GM12878 (cell line): ENCODE data around the gene CACHD1. TPM values are rescaled to one million over a fixed set of nuclear protein-coding genes. Genes with fewer than 3 reads are reported as not detected.
A peak's percentile ranks its signal among the peaks of the same experiment; 100 is the strongest.

Experiments used
- ATAC-seq: fragments of 200-7000 bp; cut with Tn5 transposase; 3 replicates; pipeline ENCODE4 v1.9.1; 2020; ENCODE audit warnings: mild to moderate bottlenecking, moderate library complexity
- BruUV-seq: library from RNA; stranded (reverse); fragments of 400-500 nt; replicated peaks from 2 replicates; lab custom pipeline; 2021; lab: Mats Ljungman, UMichigan
- CTCF ChIA-PET: fragments of 300-600 bp; sonication (Branson Sonifier 250); formaldehyde crosslinking; extraction: SDS; loops from one replicate; lab custom pipeline; 2021; ENCODE audit warnings: inconsistent platforms; lab: Yijun Ruan, JAX
- POLR2A ChIA-PET: fragments of 350-600 bp; formaldehyde crosslinking; extraction: SDS; loops from one replicate; lab custom pipeline; 2021; ENCODE audit warnings: inconsistent platforms; lab: Charles Lee
- RAD21 ChIA-PET: fragments of 300-600 bp; sonication (Branson Sonifier 250); formaldehyde crosslinking; loops from one replicate; lab custom pipeline; 2023; ENCODE audit warnings: antibody characterized with exemption; ENCODE audit not compliant: unreplicated experiment; lab: Charles Lee
- SMC1A ChIA-PET: fragments of 300-600 bp; sonication (Branson Sonifier 250); formaldehyde crosslinking; loops from one replicate; lab custom pipeline; 2023; ENCODE audit not compliant: unreplicated experiment, uncharacterized antibody; lab: Charles Lee
- DNase-seq: peaks from one replicate; pipeline ENCODE4 v3.0.0-alpha.2; 2011; ENCODE audit warnings: low read depth, low spot score
- FAIRE-seq: peaks from 3 replicates; lab custom pipeline; 2011; peaks lifted over from hg19 to GRCh38; lab: Jason Lieb, UNC
- H2AFZ ChIP-seq: 2 replicates; pipeline ENCODE4 v1.6.0; 2011; ENCODE audit warnings: low read depth, low read length, control low read depth; ENCODE audit not compliant: control insufficient read depth
- H3K27ac ChIP-seq: 2 replicates; pipeline ENCODE4 v1.5.1; 2011; ENCODE audit warnings: control low read depth; ENCODE audit not compliant: control insufficient read depth, insufficient read depth
- H3K27me3 ChIP-seq, 2 experiments: replicated peaks in 1 of 2; 2 replicates each; pipeline versions ENCODE4 v1.6.0 to v1.6.1; 2011; ENCODE audit warnings: low read length in 1 of 2; ENCODE audit not compliant: control insufficient read depth in 2 of 2, insufficient read depth in 2 of 2
- H3K36me3 ChIP-seq, 2 experiments: 2 replicates each; pipeline ENCODE4 v1.5.1; 2011; ENCODE audit warnings: low read length in 1 of 2; ENCODE audit not compliant: control insufficient read depth in 2 of 2, insufficient read depth in 2 of 2
- H3K4me1 ChIP-seq: 2 replicates; pipeline ENCODE4 v1.6.1; 2011; ENCODE audit warnings: mild to moderate bottlenecking, low read length, moderate library complexity, mixed read lengths; ENCODE audit not compliant: control insufficient read depth, insufficient read depth
- H3K4me2 ChIP-seq: 2 replicates; pipeline ENCODE4 v1.6.0; 2011; ENCODE audit warnings: control low read depth; ENCODE audit not compliant: control insufficient read depth, insufficient read depth
- H3K4me3 ChIP-seq: fragments of 200-600 bp; sonication (generic); 2 replicates; pipeline ENCODE4 v1.5.1; 2016
- H3K79me2 ChIP-seq: 2 replicates; pipeline ENCODE4 v1.6.0; 2011; ENCODE audit warnings: low read length; ENCODE audit not compliant: control insufficient read depth, insufficient read depth
- H3K9ac ChIP-seq: 2 replicates; pipeline ENCODE4 v1.8.0; 2011; ENCODE audit warnings: low read length, control low read depth, mixed read lengths; ENCODE audit not compliant: control insufficient read depth, insufficient read depth
- H3K9me3 ChIP-seq: replicated peaks from 3 replicates; pipeline ENCODE4 v1.5.1; 2011; ENCODE audit warnings: mild to moderate bottlenecking, low read length; ENCODE audit not compliant: control insufficient read depth, insufficient read depth
- H4K20me1 ChIP-seq: 2 replicates; pipeline ENCODE4 v1.6.0; 2011; ENCODE audit not compliant: control insufficient read depth, insufficient read depth
- CBFB ChIP-seq: IDR thresholded peaks from 2 replicates; pipeline ENCODE4 v1.6.1; 2016; ENCODE audit warnings: antibody characterized with exemption, low read depth
- CREB1 ChIP-seq: IDR thresholded peaks from 2 replicates; pipeline ENCODE4 v1.6.1; 2012; ENCODE audit warnings: low read depth, mild to moderate bottlenecking, inconsistent platforms
- CREM ChIP-seq: IDR thresholded peaks from 2 replicates; pipeline ENCODE4 v1.6.1; 2014; ENCODE audit warnings: antibody characterized with exemption, low read depth
- CTCF ChIP-seq, 3 experiments: IDR thresholded peaks in 2 of 3; conservative IDR thresholded peaks in 1 of 3; 2 replicates each; pipeline ENCODE4 v1.5.1; 2011; ENCODE audit warnings: low read depth in 3 of 3, low read length in 3 of 3, mild to moderate bottlenecking in 3 of 3, control low read depth in 2 of 3, moderate library complexity in 2 of 3, inconsistent platforms in 1 of 3, mixed read lengths in 1 of 3; ENCODE audit not compliant: control insufficient read depth in 2 of 3, insufficient read depth in 1 of 3; ENCODE audit errors: extremely low read depth in 1 of 3
- MEF2A ChIP-seq: IDR thresholded peaks from 2 replicates; pipeline ENCODE4 v1.6.1; 2011; ENCODE audit warnings: low read depth, mild to moderate bottlenecking, low read length, moderate library complexity; ENCODE audit not compliant: insufficient read depth
- MYC ChIP-seq: IDR thresholded peaks from 2 replicates; pipeline ENCODE4 v1.6.1; 2011; ENCODE audit warnings: mild to moderate bottlenecking, low read length, moderate library complexity, inconsistent platforms; ENCODE audit not compliant: insufficient read depth, insufficient replicate concordance, insufficient read length, severe bottlenecking
- NR2C1 ChIP-seq: fragments of 450-650 bp; IDR thresholded peaks from 2 replicates; pipeline ENCODE4 v1.6.1; 2017; ENCODE audit warnings: antibody characterized with exemption, mild to moderate bottlenecking, moderate library complexity
- RAD21 ChIP-seq: IDR thresholded peaks from 2 replicates; pipeline ENCODE4 v1.6.1; 2011; ENCODE audit warnings: mild to moderate bottlenecking, low read depth, low read length, moderate library complexity; ENCODE audit not compliant: insufficient read depth
- SMC3 ChIP-seq: IDR thresholded peaks from 2 replicates; pipeline ENCODE4 v1.6.1; 2011; ENCODE audit warnings: low read length, improper control_type of control experiment, borderline replicate concordance
- TCF7 ChIP-seq: IDR thresholded peaks from 2 replicates; pipeline ENCODE4 v1.6.1; 2014; ENCODE audit warnings: antibody characterized with exemption, borderline replicate concordance
- WGBS: methylation state at CpG from one replicate; pipeline ENCODE4 v1.1.6; 2016; ENCODE audit warnings: low lambda C conversion rate; ENCODE audit not compliant: insufficient replicate concordance, insufficient coverage; ENCODE audit errors: missing lambda C conversion rate; 5-methylcytosine and 5-hydroxymethylcytosine counted together
- in situ Hi-C: fragments of 300-500 bp; cut with MboI; formaldehyde crosslinking; loops from 9 replicates; pipeline ENCODE4 v1.14.3; 2018; ENCODE audit warnings: mixed read lengths
- intact Hi-C: fragments of 100-400 bp; cut with micrococcal nuclease; formaldehyde crosslinking; loops from one replicate; pipeline ENCODE4 v1.14.2; 2022; ENCODE audit not compliant: unreplicated experiment
- polyA plus RNA-seq, 11 experiments: library from polyadenylated mRNA; depleted of rRNA in 4 of 11; unstranded in 6 of 11; stranded (reverse) in 5 of 11; fragments of >200 nt; fragmentation: Nextera tagmentation in 4 of 11; fragmentation: Illumina TruSeq in 1 of 11; extraction: Ambion mirVana in 4 of 11; extraction: Trizol in 1 of 11; gene quantifications; 1 replicate in 1 of 11; 2 replicates in 10 of 11; pipeline versions ENCODE4 v1.2.1 to v1.2.3, GENCODE V29; 2011 to 2016; ENCODE audit warnings: inconsistent platforms in 2 of 11, missing spikeins in 2 of 11, low read depth in 1 of 11
- total RNA-seq, 4 experiments: library from RNA; depleted of rRNA in 3 of 4; stranded (reverse); fragments of >200 nt in 3 of 4; fragmentation: Illumina TruSeq in 1 of 4; extraction: Trizol in 1 of 4; gene quantifications; 2 replicates each; pipeline versions ENCODE4 v1.2.1 to v1.2.3, GENCODE V29; 2013 to 2021

Gene CACHD1
- total and polyA plus RNA-seq, 10 of the 15 experiments (the other 5 are each of a cell fraction or from before 2014, with no cell fraction given): 0.03 TPM; not detected in 9

GRCh38 chr1:64685765-64686341 lies 215.9 kb downstream of the CACHD1 start:
- in situ Hi-C loops: loop anchor here (25.0 kb wide), 1 partner anchor 351 kb away; no protein-coding TSS in a partner anchor

GRCh38 chr1:64686828-64687724 lies 217.1 kb downstream of the CACHD1 start:
- FAIRE-seq: peak; percentile 61
- no peaks in the 10 kb centered on the region for H3K36me3 ChIP-seq
- H4K20me1 ChIP-seq: no peaks in the 10 kb centered on the region
- CTCF ChIA-PET: interaction anchor here (0.6 to 1.3 kb wide), 2 partner anchors 11 to 73 kb away, joined by 3 read pairs; no protein-coding TSS in a partner anchor
- no peaks in the 10 kb centered on the region for H3K4me1 ChIP-seq
- no peaks in the 10 kb centered on the region for H3K79me2 ChIP-seq
- no peaks in the 10 kb centered on the region for H3K9me3 ChIP-seq
- H3K27ac ChIP-seq: no peak overlapping the region
- RAD21 ChIA-PET: no interaction called here
- ATAC-seq: peak; percentile 74
- H2AFZ ChIP-seq: no peak overlapping the region
- POLR2A ChIA-PET: no interaction called here
- WGBS: 23% methylated on average over 7 of the region's 7 CpGs
- H3K4me3 ChIP-seq: no peak overlapping the region
- in situ Hi-C loops (loop anchor here (25.0 kb wide), 1 partner anchor 350 kb away; no protein-coding TSS in a partner anchor), intact Hi-C loops (loop anchor here (1.0 to 5.0 kb wide), 4 partner anchors 137 to 1000 kb away; no protein-coding TSS in a partner anchor)
- SMC1A ChIA-PET: no interaction called here
- DNase-seq: no peak
- peaks cover 0 to 2% of the 10 kb centered on the region in 2 experiments; a peak in 2 of 4 replicates for H3K27me3 ChIP-seq
- BruUV-seq: no TSS peak
- TF ChIP-seq NR2C1 (no peak), CREM (peak; percentile 70), CREB1 (peak; percentile 33; the same call in 1 of the 2 replicates), SMC3 (peak; percentile 84; the same call in 1 of the 2 replicates), RAD21 (peak; percentile 62), CTCF (IDR thresholded peaks at IDR 0.05 in 2 of 3, conservative IDR thresholded peaks at IDR 0.05 in 1 of 3; ENCODE audit: control insufficient read depth in 2 of 3, extremely low read depth in 1 of 3, insufficient read depth in 1 of 3, low read depth in 3 of 3, low read length in 3 of 3) (peak; percentile 64 to 83 (median 75)), MYC (no peak)
- H3K4me2 ChIP-seq: no peak overlapping the region
- no peak overlapping the region for H3K9ac ChIP-seq

More at GRCh38 chr1:64685765-64686341, 215.9 kb downstream of the CACHD1 start:
- Histone ChIP-seq H3K36me3 (no peaks in the 10 kb centered on the region), H3K9ac (no peak overlapping the region), H3K4me1 (no peaks in the 10 kb centered on the region), H4K20me1 (no peaks in the 10 kb centered on the region), H3K4me3 (no peak overlapping the region), H3K27me3 (no peaks in the 10 kb centered on the region), H3K79me2 (no peaks in the 10 kb centered on the region), H3K27ac (no peak overlapping the region), H3K4me2 (no peak overlapping the region), H3K9me3 (no peaks in the 10 kb centered on the region), H2AFZ (no peak overlapping the region)
- 16% methylated on average over 6 of the region's 6 CpGs for WGBS
- POLR2A ChIA-PET: no interaction called here
- CTCF ChIA-PET: interaction anchor here (1.2 kb wide), 1 partner anchor 9 kb away, joined by 3 read pairs; no protein-coding TSS in a partner anchor
- intact Hi-C loops: loop anchor here (1.0 to 5.0 kb wide), 4 partner anchors 138 to 1001 kb away; no protein-coding TSS in a partner anchor
- RAD21 ChIA-PET: interaction anchor here (0.8 kb wide), 1 partner anchor 94 kb away, joined by 3 read pairs; no protein-coding TSS in a partner anchor
- no TSS peak for BruUV-seq
- TF ChIP-seq CBFB (no peak), MEF2A (no peak), TCF7 (no peak)
- FAIRE-seq (no peak), DNase-seq (no peak), ATAC-seq (no peak)
- SMC1A ChIA-PET: interaction anchor here (0.7 to 1.0 kb wide), 3 partner anchors 9 to 613 kb away, joined by 3 to 5 read pairs (median 3); no protein-coding TSS in a partner anchor
